Adrenal gland (tissue), 5 donors: Measurements from ENCODE around the gene DHRS2.

Source experiments
- POLR2A ChIP-seq, 2 donors: fragments of 450-650 bp; IDR thresholded peaks; one replicate each; pipeline ENCODE4 v1.6.1; 2017; ENCODE audit warnings: antibody characterized with exemption in 2 of 2, mild to moderate bottlenecking in 2 of 2, moderate library complexity in 1 of 2
- TF ChIP-seq, protein P1 (sequence below), 6 experiments: fragments of 450-650 bp in 4 of 6; fragments of 200-600 bp in 2 of 6; sonication (generic) in 1 of 6; IDR thresholded peaks; 1 replicate in 5 of 6; 2 replicates in 1 of 6; pipeline versions ENCODE4 v1.5.1 to v1.8.0; 2016 to 2021; ENCODE audit warnings: antibody characterized with exemption in 6 of 6, mild to moderate bottlenecking in 2 of 6, moderate library complexity in 1 of 6
- donor health status: DM: no; HTN: no; CAD: no.

DNA sequence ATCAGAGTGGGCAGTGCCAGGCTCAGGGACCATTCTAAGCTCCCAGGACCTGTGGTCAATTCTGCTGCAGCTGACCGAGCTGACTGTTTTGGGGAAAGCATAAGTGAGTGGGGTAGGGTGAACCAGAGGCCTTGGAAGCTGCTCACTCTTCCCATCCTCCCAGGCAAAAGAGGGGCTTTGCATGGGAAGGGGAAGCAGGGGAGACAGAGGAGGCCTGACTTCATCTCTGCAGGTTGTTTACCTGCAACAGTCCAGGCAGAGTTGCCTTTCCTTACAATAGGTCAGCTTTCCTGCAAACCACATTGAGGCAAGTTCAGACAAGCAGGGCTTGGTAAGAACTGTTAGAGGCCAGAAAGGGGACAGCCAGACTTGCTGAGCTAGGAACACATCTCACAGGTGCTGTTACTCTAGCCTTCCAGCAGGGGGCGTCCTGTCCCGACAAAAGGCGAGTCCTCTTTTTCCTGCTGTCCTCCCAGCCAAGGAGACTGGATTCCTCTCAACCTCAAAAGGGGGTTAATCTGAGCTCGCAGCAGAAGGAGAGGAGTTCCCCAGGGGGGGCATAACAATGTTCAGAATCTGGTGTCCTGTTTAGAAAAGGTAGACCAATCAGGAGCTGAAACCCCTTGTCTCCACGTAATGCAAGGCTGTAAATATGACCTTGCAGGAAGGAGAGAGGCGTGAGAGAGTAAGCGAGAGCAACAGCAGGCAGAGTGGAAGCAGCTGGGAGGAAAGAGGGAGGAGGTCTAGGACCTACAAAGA is 4.3 kb upstream of the DHRS2 start:
- TF ChIP-seq, protein P1, sequence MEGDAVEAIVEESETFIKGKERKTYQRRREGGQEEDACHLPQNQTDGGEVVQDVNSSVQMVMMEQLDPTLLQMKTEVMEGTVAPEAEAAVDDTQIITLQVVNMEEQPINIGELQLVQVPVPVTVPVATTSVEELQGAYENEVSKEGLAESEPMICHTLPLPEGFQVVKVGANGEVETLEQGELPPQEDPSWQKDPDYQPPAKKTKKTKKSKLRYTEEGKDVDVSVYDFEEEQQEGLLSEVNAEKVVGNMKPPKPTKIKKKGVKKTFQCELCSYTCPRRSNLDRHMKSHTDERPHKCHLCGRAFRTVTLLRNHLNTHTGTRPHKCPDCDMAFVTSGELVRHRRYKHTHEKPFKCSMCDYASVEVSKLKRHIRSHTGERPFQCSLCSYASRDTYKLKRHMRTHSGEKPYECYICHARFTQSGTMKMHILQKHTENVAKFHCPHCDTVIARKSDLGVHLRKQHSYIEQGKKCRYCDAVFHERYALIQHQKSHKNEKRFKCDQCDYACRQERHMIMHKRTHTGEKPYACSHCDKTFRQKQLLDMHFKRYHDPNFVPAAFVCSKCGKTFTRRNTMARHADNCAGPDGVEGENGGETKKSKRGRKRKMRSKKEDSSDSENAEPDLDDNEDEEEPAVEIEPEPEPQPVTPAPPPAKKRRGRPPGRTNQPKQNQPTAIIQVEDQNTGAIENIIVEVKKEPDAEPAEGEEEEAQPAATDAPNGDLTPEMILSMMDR (IDR thresholded peaks at IDR 0.05): peak; percentile 87 to 95 (median 93)
- no peak for TF ChIP-seq POLR2A (IDR thresholded peaks at IDR 0.05)
